IPS-11a (cell line): ENCODE results near the gene S100B.
"Not testable (repeated sequence)": the region's sequence is repeated elsewhere in the genome, so short reads cannot be mapped to it uniquely, and the experiment has no call there.

Source experiments
- H3K4me3 ChIP-seq: one replicate; pipeline ENCODE4 v1.5.1; 2013; ENCODE audit warnings: low read depth, low read length, control low read depth

S100B gene

DNA sequence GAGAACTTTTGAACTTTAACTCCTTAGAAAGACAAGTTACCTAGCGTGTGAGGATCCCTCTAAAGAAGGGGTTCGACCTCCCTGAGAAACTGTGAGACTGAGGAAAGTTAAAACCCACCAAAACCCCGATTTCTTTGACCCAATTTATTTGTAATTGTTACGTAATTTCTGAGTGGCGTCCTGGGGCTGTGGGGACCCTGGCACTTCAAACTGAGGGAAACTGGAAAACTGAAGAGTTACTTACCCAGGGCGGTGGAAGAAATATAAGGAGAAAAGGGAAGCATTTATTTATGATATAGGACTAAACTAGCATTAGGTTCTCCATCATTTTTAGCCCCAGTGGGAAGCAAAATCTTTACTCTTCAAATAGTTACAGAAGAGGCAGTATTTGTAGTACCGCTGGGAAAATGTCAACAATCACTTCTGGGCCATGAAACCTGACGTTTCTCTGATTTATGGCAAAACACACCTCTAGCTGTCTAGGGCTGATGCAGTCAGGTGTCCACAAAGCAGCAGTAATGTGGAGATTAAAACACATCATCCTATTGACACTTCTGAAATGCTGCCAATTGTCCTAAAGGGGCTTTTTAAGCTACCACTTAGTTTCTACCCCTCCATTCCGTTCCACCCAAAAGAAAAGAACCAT lies 430 bp downstream of the S100B start:
- H3K4me3 ChIP-seq: no peak overlapping the region

DNA sequence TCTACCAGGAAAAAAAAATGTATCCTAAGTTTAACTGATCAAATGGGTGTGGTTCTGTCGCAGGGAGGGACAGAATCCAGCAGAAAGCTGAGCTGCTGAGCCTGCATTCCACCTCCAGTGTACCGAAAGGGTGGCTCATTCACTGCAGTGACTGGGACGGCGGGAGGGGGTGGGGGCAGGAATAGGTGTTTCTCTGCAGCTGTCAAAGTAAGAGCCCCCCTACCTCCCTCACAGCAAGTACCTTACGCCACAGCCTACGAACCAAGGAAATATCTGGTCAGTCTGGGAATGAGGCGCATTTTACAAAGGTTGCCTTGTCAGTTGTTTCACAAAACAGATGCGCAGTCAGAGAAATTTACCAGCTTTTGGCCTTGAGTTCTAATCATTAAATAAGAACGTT lies 1.7 kb downstream of the S100B start:
- H3K4me3 ChIP-seq: no peak overlapping the region

DNA sequence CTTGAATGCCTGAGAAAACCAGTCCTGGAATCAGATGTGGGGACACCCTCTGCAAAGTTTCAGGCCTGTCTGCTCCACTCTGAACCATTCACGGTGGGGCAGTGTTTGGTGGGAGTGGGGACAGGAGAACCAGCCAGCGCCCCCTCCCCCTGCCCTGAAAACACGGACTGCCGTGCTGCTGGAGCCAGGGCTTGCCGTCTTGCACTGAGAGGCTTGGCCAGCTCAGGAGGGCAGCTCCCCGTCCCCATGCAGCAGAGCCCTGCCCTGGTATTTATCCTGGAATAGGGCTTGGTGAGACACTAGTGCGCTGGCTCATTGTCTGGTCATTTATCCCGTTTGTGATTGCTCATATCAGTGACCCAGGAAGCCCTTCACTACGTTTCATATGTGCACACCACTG lies 3.9 kb downstream of the S100B start:
- no peak overlapping the region for H3K4me3 ChIP-seq

DNA sequence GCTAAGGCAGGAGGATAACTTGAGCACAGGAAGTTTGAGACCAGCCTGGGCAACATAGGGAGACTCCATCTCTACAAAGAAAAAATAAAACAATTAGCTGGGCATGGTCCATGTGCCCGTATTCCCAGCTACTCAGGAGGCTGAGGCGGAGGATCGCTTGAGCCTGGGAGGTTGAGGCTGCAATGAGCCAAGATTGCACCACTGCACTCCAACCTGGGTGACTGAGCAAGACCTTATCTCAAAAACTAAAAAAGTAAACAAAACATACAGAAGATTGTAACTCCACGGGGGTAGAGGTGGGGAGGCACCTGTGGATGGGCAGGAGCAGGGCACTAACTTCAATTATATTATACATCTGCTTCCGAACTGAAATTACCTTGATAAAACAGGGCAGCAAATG lies 4.6 kb downstream of the S100B start:
- H3K4me3 ChIP-seq: no peak overlapping the region

DNA sequence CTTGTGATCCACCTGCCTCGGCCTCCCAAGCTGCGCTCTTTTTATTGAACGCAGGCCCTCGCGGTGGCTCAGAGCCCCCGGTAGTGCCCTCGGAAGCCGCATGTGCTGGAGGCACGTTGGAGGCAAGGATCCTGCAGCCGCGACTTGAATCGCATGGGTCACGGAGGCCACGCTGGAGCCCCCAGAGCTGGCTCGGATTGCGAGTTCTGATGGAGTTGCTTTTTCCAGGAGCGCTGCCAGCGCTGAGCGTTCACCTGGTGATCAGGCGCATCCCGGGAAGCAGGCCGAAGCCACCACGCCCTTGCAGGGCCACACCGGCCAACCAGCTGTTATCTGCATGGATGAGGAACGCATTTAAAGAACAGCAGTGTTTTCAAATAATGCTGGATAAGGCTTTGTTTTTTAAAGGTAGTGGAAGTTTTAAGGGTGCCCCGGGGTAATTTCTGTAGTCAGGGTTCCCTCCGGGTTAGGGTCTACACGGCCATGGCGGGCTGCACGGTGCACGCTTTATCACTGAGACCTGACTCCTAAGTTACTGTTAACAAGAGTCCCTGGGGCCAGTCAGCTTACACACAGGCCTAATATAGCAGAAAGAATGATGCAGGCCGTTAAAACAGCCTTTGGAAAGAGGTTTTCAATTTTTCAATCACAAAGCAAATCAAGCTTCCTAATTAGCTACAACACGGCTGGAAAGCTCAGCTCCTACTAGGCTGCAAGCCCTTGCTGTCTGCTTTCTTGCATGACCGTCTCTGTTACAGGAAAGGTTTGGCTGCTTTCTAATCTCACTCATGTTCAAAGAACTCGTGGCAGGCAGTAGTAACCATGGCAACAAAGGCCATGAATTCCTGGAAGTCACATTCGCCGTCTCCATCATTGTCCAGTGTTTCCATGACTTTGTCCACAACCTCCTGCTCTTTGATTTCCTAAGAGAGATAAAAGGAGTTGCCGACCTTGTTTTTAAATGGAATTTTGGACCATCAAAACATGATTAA lies 6.0 kb downstream of the S100B start:
- no peak overlapping the region for H3K4me3 ChIP-seq

DNA sequence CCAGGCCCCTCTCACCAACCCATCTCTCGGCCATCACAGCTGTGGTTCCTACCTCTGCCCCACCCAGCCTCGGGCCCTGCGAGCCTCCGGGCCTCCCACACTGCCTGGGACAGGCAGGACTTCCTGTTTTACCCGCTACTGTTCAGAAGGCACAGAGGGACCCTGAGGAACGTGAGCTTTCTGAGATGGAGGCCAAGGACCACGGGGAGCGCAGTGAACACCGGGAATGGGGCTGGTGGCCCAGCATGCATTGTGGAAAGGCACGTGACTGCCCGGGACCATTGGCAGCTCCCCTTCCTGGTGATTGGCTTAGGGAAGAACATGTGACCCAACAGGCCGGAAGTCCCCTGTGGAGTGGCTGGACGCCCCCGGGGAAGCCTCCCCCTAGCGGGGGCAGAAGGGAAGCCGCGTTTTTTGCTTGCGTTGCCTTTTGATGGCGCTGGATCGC lies 7.0 kb downstream of the S100B start:
- no peak overlapping the region for H3K4me3 ChIP-seq

DNA sequence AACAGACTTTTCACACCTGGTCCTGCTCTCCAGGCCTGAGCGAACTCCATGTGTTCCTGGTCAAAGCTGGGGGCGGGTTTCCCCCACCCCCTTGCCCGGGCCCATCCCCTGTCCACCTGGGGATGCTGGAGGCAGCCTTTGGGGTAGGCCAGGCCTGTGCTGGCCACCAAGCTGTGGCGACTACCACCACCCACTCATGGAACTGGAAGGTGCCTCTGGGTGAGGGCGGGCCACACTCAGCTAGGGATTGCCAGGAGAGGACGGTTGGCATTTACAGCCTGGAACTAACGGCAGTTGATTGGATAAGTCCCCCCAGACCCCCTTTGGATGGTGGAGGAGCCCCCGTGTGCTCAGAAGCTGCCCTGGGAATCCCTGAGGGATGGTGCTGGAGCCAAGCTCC lies 7.9 kb downstream of the S100B start:
- H3K4me3 ChIP-seq: no peak overlapping the region

DNA sequence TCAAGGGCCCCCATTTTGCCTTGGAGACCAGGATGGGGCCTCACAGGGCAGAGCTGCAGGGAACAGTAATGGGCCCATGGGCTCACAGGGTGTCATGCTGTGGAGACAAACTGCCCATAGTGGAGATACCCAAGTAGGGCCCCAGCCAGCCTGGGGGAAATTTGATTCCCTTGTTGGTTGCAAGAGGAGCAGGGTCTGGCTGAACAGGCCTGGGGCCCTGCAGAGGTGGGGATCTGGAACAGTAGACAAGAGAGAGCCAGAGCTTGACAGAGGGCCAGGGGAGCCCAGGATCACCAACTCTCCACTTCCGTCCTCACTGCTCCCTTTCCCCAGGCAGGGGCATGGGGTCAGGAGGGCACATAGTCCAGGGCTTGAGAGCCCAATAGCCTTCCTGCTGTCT lies 8.7 kb downstream of the S100B start:
- H3K4me3 ChIP-seq: no peak overlapping the region

DNA sequence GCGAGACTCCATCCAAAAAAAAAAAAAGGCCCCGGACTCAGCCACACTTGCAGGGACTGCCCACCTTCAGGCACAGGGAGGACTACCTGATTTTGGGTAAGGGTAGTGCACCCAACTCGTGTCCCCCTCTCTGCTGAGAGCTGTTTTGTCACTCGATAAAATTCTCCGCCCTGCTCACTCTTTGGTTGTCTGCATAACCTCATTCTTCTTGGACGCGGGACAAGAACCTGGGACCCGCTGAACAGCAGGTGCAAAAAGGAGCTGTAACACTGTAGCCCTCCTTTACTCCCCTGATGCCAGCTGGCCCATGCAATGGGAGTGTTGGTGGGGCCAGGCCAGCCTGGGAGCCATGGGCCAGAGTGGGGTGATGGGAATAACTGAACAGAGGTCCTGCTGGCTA lies 10.6 kb downstream of the S100B start:
- H3K4me3 ChIP-seq: no peak overlapping the region

DNA sequence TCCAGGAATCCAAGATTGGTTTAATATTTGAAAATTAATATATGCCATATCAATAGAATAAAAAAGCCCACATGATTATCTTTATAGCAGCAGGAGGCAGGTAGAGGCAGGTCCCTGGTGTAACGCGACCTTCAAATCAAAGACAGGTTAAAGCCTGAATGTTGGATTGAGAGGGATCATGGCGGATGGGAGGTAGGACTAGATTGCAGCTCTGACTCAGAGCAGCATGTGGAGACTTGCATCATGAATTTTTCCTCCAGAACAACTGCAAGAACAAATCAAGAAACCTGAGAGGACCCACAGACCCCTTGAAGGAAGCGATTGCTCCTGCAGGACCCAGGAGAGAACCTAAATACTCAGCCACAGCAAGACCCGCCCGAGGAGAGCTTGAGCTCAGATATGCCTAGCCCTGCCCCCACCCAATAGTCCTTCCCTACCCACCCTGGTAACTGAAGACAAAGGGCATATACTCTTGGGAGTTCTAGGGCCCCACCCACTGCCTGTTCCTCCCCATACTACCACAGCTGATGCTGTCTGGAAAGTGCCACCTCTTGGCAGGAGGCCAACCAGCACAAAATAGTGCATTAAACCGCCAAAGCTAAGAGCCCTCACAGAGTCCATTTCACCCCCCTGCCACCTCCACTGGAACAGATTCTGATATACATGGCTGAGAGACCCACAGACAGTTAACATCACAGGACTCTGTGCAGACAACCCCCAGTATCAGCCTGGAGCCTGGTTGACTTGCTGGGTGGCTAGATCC lies 19.5 kb downstream of the S100B start:
- H3K4me3 ChIP-seq: no peak overlapping the region

DNA sequence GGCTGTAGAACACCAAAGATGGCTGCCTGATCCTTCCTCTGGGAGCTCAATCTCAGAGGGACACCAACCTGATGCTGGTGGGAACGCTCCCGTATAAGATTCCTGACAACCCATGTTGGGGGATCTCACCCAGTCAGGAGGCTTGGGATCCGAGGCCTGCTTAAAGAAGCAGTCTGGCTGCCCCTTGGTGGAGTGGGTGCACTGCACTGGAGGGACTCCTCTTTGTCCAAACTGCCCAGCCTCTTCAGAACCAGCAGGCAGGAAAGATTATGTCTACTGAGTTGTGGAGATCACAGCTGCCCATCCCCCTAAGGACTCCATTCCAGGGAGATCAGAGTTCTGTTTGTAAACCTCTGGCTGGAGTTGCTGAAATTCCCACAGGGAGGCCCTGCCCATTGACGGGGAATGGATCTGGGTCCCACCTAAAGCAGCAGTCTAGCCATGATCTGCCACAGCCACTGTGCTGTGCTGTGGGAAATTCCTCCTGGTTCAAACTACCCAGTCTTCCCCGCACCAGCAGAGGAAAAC lies 23.0 kb downstream of the S100B start:
- no peak overlapping the region for H3K4me3 ChIP-seq

DNA sequence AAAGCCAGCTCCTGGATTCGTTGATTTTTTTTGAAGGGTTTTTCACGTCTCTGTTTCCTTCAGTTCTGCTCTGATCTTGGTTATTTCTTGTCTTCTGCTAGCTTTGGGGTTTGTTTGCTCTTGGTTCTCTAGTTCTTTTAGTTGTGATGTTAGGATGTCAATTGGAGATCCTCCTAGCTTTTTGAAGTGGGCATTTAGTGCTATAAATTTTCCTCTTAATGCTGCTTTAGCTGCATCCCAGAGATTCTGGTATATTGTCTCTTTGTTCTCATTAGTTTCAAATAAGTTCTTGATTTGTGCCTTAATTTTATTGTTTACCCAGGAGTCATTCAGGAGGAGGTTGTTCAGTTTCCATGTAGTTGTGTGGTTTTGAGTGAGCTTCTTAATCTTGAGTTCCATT lies 25.5 kb downstream of the S100B start:
- not testable (repeated sequence) for H3K4me3 ChIP-seq

DNA sequence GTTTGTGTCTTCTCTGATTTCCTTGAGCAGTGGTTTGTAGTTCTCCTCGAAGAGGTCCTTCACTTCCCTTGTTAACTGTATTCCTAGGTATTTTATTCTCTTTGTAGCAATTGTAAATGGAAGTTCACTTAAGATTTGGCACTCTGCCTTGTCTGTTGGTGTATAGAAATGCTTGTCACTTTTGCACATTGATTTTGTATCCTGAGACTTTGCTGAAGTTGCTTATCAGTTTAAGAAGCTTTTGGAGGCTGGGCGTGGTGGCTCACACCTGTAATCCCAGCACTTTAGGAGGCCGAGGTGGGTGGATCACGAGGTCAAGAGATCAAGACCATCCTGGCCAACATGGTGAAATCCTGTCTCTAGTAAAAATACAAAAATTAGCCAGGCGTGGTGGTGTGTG lies 27.1 kb downstream of the S100B start:
- H3K4me3 ChIP-seq: not testable (repeated sequence)

DNA sequence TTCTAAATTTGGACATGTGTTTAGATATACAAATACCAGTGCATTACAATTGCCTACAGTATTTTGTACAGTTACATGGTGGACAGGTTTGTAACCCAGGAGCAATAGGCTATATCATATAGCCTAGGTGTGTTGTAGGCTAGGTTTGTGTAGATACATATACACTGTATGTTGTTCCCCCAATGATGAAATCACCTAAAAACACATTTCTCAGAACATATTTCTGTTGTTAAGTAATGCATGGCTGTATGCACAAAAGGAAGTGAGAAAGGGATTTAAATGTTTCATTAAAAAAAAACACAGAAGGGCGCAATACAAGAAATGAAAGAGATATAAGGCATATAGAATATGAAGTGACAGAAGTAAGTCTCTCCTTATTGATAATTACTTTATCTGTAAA lies 32.0 kb downstream of the S100B start:
- H3K4me3 ChIP-seq: no peak overlapping the region

DNA sequence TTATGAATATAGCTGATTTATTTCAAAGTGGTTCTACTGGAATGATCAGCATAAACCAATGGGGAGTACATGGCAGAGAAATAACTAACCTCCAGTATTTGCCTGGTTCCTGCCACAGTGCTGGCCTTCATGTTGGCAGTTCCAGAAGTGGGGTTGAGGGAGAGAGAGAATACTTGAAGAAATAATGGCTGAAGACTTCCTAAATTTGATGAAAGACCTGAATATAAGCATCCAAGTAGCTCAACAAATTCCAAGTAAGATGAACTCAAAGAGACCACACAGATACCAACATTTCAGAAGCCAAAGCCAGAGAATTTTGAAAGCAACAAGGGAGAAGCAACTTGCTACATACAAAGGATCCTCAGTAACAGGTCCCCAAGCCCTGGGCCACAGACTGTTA lies 34.3 kb downstream of the S100B start:
- H3K4me3 ChIP-seq: no peak overlapping the region

DNA sequence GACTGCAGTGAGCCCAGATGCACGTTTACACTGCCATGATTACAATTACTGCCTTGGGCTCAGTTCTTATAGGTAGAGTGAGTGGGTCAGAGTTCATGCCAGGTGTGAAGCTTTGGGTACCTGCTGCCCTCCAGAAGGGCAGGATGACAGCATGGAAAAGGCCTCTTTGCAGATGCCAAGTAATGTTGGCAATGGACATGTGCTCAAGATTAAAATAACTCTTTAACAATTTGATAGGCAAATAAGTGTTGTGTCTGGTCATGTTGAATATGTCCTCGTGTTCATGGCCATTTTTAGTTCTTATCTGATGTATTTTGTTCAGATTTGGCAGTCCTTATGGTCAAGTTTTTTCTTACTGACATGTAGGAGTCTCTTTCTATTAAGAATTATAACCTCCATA lies 34.8 kb downstream of the S100B start:
- no peak overlapping the region for H3K4me3 ChIP-seq

DNA sequence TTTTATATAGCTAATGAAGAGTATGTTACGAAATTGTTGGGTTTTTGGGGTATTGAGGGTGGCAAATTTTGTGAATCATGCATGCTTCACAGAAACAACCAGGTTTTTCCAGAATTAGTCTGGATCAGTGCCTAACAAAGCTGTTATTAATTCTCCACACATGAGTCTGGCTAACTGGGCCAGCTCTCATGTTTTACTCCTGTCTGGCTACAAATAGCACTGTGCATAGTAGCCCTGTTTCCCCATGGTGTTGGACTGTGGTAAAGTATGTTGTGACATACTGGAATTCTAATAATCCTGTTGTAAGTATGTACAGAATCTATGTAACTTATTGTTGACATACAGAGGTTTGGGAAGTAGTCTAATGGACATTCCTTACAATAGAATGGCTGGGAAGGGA lies 35.8 kb downstream of the S100B start:
- H3K4me3 ChIP-seq: no peak overlapping the region

DNA sequence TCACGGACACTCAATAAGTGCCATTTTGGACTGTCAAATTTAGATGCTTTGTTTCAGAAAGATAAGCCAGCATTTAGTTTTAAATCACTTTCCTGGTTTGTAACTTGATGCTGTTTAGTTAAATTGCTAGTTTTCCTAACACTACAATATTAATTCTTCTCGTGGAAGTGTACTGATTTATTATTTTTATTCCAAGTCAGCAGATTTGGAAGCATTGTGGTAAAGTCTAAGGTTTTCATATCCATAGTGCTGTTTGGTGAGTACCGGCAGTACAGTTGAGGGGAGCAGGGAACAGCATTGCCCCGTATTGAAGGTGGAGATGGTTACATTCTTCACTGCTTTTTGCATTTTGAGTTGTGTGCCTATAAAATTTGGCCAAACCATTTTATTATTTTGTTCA lies 36.3 kb downstream of the S100B start:
- H3K4me3 ChIP-seq: no peak overlapping the region

DNA sequence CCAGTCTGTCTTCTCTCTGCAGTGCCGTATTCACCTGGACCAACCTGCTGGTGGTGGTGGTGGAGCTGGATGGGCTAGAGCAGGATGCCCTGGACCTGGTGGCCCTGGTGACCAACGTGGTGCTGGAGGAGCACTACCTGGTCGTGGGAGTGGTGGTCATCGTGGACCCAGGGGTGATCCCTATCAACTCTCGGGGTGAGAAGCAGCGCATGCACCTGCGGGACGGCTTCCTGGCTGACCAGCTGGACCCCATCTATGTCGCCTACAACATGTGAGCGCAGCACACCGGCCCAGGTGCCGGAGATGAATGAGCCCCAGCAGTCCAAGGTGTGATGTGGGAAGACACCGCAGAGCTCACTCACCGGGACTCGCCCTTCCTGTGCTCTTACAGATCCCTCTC lies 37.5 kb downstream of the S100B start:
- H3K4me3 ChIP-seq: no peak overlapping the region

DNA sequence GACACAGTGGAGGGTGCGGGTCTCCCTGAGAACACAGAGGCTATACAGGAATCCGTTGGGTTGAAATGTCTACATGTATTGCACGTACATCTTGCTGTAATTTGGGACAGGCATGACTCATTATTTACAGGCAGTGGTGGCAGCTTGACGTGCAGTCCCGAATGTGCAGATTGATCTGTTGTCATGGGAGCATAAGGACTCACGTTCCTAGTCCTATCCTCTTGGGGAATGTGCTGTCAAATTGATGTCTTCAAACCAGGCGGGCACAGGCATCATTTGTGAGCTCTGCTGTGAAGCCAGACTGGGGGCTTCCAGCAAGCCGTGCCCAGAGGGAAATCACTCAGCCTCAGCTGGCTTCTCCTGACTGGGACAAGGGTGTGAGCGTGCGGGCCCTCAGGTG lies 40.5 kb downstream of the S100B start:
- H3K4me3 ChIP-seq: no peak overlapping the region

DNA sequence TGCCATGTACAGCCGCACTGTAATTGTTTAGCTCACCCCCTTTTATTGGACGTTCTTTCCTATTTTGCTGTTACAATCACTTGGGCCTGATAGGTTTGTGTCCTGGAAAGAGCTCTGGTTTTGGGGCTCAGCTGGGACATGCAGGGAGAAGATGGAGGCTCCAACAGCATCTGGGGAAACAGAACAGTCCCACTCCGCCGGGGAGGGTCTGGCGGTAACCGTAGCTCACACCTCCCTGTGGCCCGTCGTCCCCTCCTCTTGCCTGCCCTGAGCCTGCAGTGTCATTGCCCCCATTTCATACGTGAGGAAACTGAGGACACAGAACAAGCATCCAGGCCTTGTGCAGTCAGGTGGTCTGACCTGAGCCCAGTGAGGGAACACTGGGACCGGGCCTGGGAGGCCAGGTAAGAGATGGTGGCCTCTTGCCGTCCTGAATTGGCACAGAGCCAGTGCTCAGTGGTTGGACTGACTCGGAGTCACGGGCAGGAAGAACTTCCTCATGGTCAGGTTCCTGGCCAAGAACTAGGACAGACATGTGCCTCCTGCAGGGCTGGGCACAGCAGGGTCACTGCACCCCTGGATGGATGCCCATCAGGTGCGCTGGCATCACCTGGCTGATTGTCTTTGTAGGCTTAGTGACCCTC lies 41.8 kb downstream of the S100B start:
- H3K4me3 ChIP-seq: no peak overlapping the region
